OCI-LY1 (cell line): Measurements from ENCODE around the gene CAMK1G.
A peak's percentile ranks its signal among the peaks of the same experiment; 100 is the strongest.

Source experiments
- H2AFZ ChIP-seq: fragments of 200-600 bp; sonication (generic), shearing (Covaris generic); 2 replicates; pipeline ENCODE4 v1.6.0; 2014; ENCODE audit warnings: antibody characterized with exemption, mild to moderate bottlenecking, low read length
- H3F3A ChIP-seq: fragments of 200-600 bp; sonication (generic), shearing (Covaris generic); 2 replicates; pipeline ENCODE4 v1.6.0; 2014; ENCODE audit warnings: mild to moderate bottlenecking, antibody characterized with exemption, low read length, moderate library complexity; ENCODE audit not compliant: insufficient read depth
- H3K27ac ChIP-seq: fragments of 200-600 bp; sonication (generic); 2 replicates; pipeline ENCODE4 v1.5.1; 2014; ENCODE audit warnings: low read length, mixed run types, mild to moderate bottlenecking, low read depth; ENCODE audit not compliant: poor library complexity, severe bottlenecking
- H3K27me3 ChIP-seq: fragments of 200-600 bp; sonication (generic); 2 replicates; pipeline ENCODE4 v1.6.0; 2014; ENCODE audit warnings: antibody characterized with exemption, mild to moderate bottlenecking, low read length, moderate library complexity; ENCODE audit not compliant: insufficient read depth
- H3K36me3 ChIP-seq: fragments of 200-600 bp; sonication (generic); 2 replicates; pipeline ENCODE4 v1.6.1; 2014; ENCODE audit warnings: mild to moderate bottlenecking, antibody characterized with exemption, low read length, moderate library complexity, mixed read lengths; ENCODE audit not compliant: insufficient read depth
- H3K4me1 ChIP-seq: fragments of 200-600 bp; sonication (generic); 2 replicates; pipeline ENCODE4 v1.5.1; 2014; ENCODE audit warnings: mild to moderate bottlenecking, low read length, moderate library complexity; ENCODE audit not compliant: insufficient read depth, severe bottlenecking
- H3K4me2 ChIP-seq: fragments of 200-600 bp; sonication (generic), shearing (Covaris generic); 2 replicates; pipeline ENCODE4 v1.6.1; 2014; ENCODE audit warnings: low read length
- H3K4me3 ChIP-seq: fragments of 200-600 bp; sonication (generic); 2 replicates; pipeline ENCODE4 v1.5.1; 2014; ENCODE audit warnings: low read length, low read depth, mild to moderate bottlenecking, mixed read lengths; ENCODE audit not compliant: poor library complexity, severe bottlenecking
- H3K79me2 ChIP-seq: fragments of 200-600 bp; shearing (Covaris generic); 2 replicates; pipeline ENCODE4 v1.6.1; 2016; ENCODE audit warnings: mixed run types, low read length, mixed read lengths; ENCODE audit not compliant: insufficient read depth
- H3K9ac ChIP-seq: fragments of 200-600 bp; sonication (generic), shearing (Covaris generic); 2 replicates; pipeline ENCODE4 v1.6.1; 2014; ENCODE audit warnings: mild to moderate bottlenecking, low read length, mixed read lengths
- H3K9me2 ChIP-seq: fragments of 200-600 bp; sonication (generic), shearing (Covaris generic); 2 replicates; pipeline ENCODE4 v1.6.1; 2014; ENCODE audit warnings: low read depth, mild to moderate bottlenecking, low read length, mixed read lengths
- H3K9me3 ChIP-seq: fragments of 200-600 bp; shearing (Covaris generic); 2 replicates; pipeline ENCODE4 v1.6.1; 2014; ENCODE audit warnings: low read length, mixed read lengths
- H4K20me1 ChIP-seq: fragments of 200-600 bp; sonication (generic), shearing (Covaris generic); 2 replicates; pipeline ENCODE4 v1.6.0; 2016; ENCODE audit warnings: mild to moderate bottlenecking, low read length; ENCODE audit not compliant: insufficient read depth
- CTCF ChIP-seq: fragments of 200-600 bp; sonication (generic), shearing (Covaris generic); IDR thresholded peaks from 2 replicates; pipeline ENCODE4 v1.5.1; 2017; ENCODE audit warnings: mild to moderate bottlenecking, antibody characterized with exemption, low read length, moderate library complexity, mixed read lengths
- EZH2 ChIP-seq: fragments of 200-600 bp; sonication (generic), shearing (Covaris generic); IDR thresholded peaks from 2 replicates; pipeline ENCODE4 v1.8.0; 2017; ENCODE audit warnings: borderline replicate concordance, mixed run types, mild to moderate bottlenecking, antibody characterized with exemption, low read length, moderate library complexity, mixed read lengths

Gene CAMK1G

GRCh38 chr1:209552406-209553264, 30.9 kb upstream of the CAMK1G start:
- Histone ChIP-seq H3K9ac (no peak overlapping the region), H4K20me1 (no peaks in the 10 kb centered on the region), H3K9me2 (no peaks in the 10 kb centered on the region), H3K27me3 (no peaks in the 10 kb centered on the region), H3K4me2 (no peak overlapping the region), H3F3A (no peaks in the 10 kb centered on the region), H3K4me3 (no peak overlapping the region), H2AFZ (no peak overlapping the region), H3K9me3 (no peaks in the 10 kb centered on the region), H3K4me1 (no peaks in the 10 kb centered on the region), H3K27ac (no peak overlapping the region), H3K36me3 (no peaks in the 10 kb centered on the region), H3K79me2 (no peaks in the 10 kb centered on the region)
- no peak for TF ChIP-seq CTCF
- TF ChIP-seq EZH2 = no peak

- H2AFZ ChIP-seq = no peak overlapping the region
- no peaks in the 10 kb centered on the region for H3K9me3 ChIP-seq
- no peak overlapping the region for H3K4me2 ChIP-seq
- no peaks in the 10 kb centered on the region for H3K4me1 ChIP-seq
- H4K20me1 ChIP-seq = no peaks in the 10 kb centered on the region
- no peaks in the 10 kb centered on the region for H3F3A ChIP-seq
- H3K79me2 ChIP-seq = no peaks in the 10 kb centered on the region
- H3K9me2 ChIP-seq = no peaks in the 10 kb centered on the region
- H3K27me3 ChIP-seq = no peaks in the 10 kb centered on the region
- no peak overlapping the region for H3K9ac ChIP-seq
- TF ChIP-seq EZH2 (no peak), CTCF (peak; percentile 18; the same call in 1 of the 2 replicates)
- no peak overlapping the region for H3K4me3 ChIP-seq
- no peaks in the 10 kb centered on the region for H3K36me3 ChIP-seq
- H3K27ac ChIP-seq = no peak overlapping the region
These were observed 28.5 kb upstream of the CAMK1G start for GRCh38 chr1:209554761-209555611.

GRCh38 chr1:209556162-209556690, 27.3 kb upstream of the CAMK1G start:
- Histone ChIP-seq H4K20me1 (no peaks in the 10 kb centered on the region), H3K9me3 (no peaks in the 10 kb centered on the region), H3K4me2 (no peak overlapping the region), H3K4me3 (no peak overlapping the region), H3K79me2 (no peaks in the 10 kb centered on the region), H3K4me1 (no peaks in the 10 kb centered on the region), H3K27ac (no peak overlapping the region), H3K9ac (no peak overlapping the region), H2AFZ (no peak overlapping the region), H3K9me2 (no peaks in the 10 kb centered on the region), H3K27me3 (no peaks in the 10 kb centered on the region), H3F3A (no peaks in the 10 kb centered on the region), H3K36me3 (no peaks in the 10 kb centered on the region)
- TF ChIP-seq EZH2 (no peak), CTCF (no peak)
